Measurements from ENCODE around the gene TRAF3IP1. TPM values are rescaled to one million over a fixed set of nuclear protein-coding genes. Genes with fewer than 3 reads are reported as not detected.
A peak's percentile ranks its signal among the peaks of the same experiment; 100 is the strongest.

Gene TRAF3IP1
- total RNA-seq, 1 experiment from 2014 or later: 18.6 TPM

DNA sequence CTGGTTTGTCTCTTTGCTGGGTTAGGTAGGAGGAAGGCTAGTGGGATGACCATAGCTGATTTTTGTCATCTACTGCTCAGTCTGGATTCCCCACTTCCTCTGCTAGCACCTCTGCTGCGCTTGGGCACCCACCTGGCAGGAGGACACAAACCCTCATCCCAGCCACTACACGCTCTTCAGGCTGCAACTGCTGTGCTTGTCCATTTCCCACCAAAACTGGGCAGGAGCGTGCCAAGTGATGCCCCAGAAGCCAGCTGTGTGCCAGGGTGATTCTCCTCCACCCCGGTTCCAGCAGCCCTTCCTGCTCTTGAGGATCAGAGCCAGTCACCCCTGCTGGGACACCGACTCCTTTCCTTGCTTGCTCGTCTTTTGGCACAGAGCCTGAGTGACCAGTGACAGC is 16.2 kb upstream of the TRAF3IP1 start:
- CTCF ChIA-PET: no interaction called here
- peaks cover 15% of the 10 kb centered on the region for H3K4me1 Mint-ChIP-seq (ENCODE audit: low read depth, unreplicated experiment)
- no peak for DNase-seq
- no peaks in the 10 kb centered on the region for H3K9me3 Mint-ChIP-seq (ENCODE audit: low read depth, unreplicated experiment)
- no peaks in the 10 kb centered on the region for H3K27me3 Mint-ChIP-seq (ENCODE audit: unreplicated experiment)
- TF ChIP-seq, protein P1, sequence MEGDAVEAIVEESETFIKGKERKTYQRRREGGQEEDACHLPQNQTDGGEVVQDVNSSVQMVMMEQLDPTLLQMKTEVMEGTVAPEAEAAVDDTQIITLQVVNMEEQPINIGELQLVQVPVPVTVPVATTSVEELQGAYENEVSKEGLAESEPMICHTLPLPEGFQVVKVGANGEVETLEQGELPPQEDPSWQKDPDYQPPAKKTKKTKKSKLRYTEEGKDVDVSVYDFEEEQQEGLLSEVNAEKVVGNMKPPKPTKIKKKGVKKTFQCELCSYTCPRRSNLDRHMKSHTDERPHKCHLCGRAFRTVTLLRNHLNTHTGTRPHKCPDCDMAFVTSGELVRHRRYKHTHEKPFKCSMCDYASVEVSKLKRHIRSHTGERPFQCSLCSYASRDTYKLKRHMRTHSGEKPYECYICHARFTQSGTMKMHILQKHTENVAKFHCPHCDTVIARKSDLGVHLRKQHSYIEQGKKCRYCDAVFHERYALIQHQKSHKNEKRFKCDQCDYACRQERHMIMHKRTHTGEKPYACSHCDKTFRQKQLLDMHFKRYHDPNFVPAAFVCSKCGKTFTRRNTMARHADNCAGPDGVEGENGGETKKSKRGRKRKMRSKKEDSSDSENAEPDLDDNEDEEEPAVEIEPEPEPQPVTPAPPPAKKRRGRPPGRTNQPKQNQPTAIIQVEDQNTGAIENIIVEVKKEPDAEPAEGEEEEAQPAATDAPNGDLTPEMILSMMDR (IDR thresholded peaks at IDR 0.05; ENCODE audit: unreplicated experiment): no peak
- no peak overlapping the region for H3K4me3 Mint-ChIP-seq (ENCODE audit: low read depth, unreplicated experiment)
- H3K27ac Mint-ChIP-seq (ENCODE audit: unreplicated experiment): no peak overlapping the region
- BruUV-seq (replicated peaks): no TSS peak
- intact Hi-C loops (cut with micrococcal nuclease; ENCODE audit: unreplicated experiment): no loop called here
- H3K36me3 Mint-ChIP-seq (ENCODE audit: insufficient read depth, unreplicated experiment): no peaks in the 10 kb centered on the region

DNA sequence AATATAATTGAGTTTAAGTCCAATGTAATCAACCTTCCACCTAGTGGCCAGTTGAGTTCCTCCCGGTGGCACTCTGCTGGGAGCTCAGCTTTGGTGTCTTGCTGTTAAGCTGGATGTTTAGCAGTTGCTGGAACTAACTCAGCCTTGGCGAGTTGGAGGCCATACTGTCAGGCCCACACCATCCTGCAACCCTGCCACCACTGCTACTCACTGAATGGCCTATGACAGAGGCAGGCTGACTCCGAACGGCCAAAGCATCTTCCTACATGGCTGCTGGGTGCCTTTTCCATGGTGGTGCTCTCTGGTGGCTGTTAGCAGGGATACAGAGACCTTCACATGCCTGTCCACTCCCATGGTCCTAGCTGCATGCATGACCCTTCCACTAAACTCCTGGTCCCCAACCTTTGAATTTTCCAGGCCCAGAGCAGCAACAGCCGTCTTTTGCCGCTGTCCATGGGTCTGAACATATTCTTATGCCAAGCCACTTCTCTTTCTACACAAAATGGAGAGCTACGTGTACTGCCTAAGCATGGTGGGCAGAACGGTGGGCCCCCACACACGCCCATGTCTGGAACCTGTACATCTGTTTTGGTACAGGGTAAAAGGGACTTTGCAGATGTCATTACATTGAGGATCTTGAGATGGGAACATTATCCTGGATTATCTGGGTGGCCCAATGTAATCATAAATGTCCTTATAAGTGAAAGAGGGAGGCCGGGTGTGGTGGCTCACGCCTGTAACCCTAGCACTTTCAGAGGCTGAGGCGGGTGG is 15.0 kb upstream of the TRAF3IP1 start:
- H3K36me3 Mint-ChIP-seq (ENCODE audit: insufficient read depth, unreplicated experiment): no peaks in the 10 kb centered on the region
- no peaks in the 10 kb centered on the region for H3K9me3 Mint-ChIP-seq (ENCODE audit: low read depth, unreplicated experiment)
- no peaks in the 10 kb centered on the region for H3K27me3 Mint-ChIP-seq (ENCODE audit: unreplicated experiment)
- DNase-seq: no peak
- H3K4me1 Mint-ChIP-seq (ENCODE audit: low read depth, unreplicated experiment): peaks cover 6% of the 10 kb centered on the region
- intact Hi-C loops (cut with micrococcal nuclease; ENCODE audit: unreplicated experiment): no loop called here
- CTCF ChIA-PET: interaction anchor here (0.9 to 1.7 kb wide), 4 partner anchors 11 to 42 kb away, joined by 5 to 15 read pairs (median 6); partner anchors contain the start of gene PER2
- H3K27ac Mint-ChIP-seq (ENCODE audit: unreplicated experiment): no peak overlapping the region
- TF ChIP-seq, protein P1 (IDR thresholded peaks at IDR 0.05; ENCODE audit: unreplicated experiment): peak; percentile 33
- no peak overlapping the region for H3K4me3 Mint-ChIP-seq (ENCODE audit: low read depth, unreplicated experiment)
- BruUV-seq (replicated peaks): no TSS peak

DNA sequence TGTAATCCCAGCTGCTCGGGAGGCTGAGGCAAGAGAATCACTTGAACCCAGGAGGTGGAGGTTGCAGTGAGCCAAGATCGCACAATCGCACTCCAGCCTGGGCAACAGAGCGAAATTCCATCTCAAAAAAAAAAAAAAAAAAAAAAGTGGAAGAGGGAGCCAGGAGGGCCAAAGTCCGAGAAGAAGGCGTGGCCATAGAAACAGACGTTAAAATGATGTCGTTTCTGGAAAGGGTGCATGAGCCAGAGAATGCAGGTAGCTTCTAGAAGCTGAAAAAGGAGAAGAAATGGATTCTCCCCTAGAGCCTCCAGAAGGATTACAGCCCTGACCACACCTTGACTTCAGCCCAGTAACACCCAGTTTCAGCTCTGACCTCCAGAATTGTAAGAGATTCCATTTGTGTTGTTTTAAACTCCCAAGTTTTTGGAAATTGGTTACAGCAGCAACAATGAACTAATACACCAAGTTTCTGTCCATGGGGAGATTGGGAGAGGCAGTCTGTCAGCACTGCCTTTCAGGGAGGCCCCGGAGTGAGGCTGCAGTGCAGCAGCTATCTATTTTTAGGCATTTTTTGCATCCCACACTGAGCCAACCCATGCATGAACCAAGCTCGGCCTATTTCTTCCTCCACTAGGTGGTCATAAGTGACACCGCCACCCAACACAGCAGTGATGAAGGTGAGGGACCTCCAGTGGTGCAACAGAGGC is 14.2 kb upstream of the TRAF3IP1 start:
- CTCF ChIA-PET: interaction anchor here (1.3 to 1.7 kb wide), 3 partner anchors 16 to 43 kb away, joined by 5 to 15 read pairs (median 7); partner anchors contain the start of gene PER2
- intact Hi-C loops (cut with micrococcal nuclease; ENCODE audit: unreplicated experiment): no loop called here
- Mint-ChIP-seq H3K27me3 (ENCODE audit: unreplicated experiment) (no peaks in the 10 kb centered on the region), H3K4me3 (ENCODE audit: low read depth, unreplicated experiment) (no peak overlapping the region), H3K36me3 (ENCODE audit: insufficient read depth, unreplicated experiment) (no peaks in the 10 kb centered on the region), H3K27ac (ENCODE audit: unreplicated experiment) (no peak overlapping the region), H3K4me1 (ENCODE audit: low read depth, unreplicated experiment) (no peaks in the 10 kb centered on the region), H3K9me3 (ENCODE audit: low read depth, unreplicated experiment) (no peaks in the 10 kb centered on the region)
- no TSS peak for BruUV-seq (replicated peaks)
- TF ChIP-seq, protein P1 (IDR thresholded peaks at IDR 0.05; ENCODE audit: unreplicated experiment): no peak
- no peak for DNase-seq

- no peaks in the 10 kb centered on the region for H3K27me3 Mint-ChIP-seq (ENCODE audit: unreplicated experiment)
- H3K4me1 Mint-ChIP-seq (ENCODE audit: low read depth, unreplicated experiment): no peaks in the 10 kb centered on the region
- CTCF ChIA-PET: no interaction called here
- intact Hi-C loops (cut with micrococcal nuclease; ENCODE audit: unreplicated experiment): no loop called here
- DNase-seq: no peak
- no peaks in the 10 kb centered on the region for H3K36me3 Mint-ChIP-seq (ENCODE audit: insufficient read depth, unreplicated experiment)
- no peak overlapping the region for H3K4me3 Mint-ChIP-seq (ENCODE audit: low read depth, unreplicated experiment)
- no peak overlapping the region for H3K27ac Mint-ChIP-seq (ENCODE audit: unreplicated experiment)
- no TSS peak for BruUV-seq (replicated peaks)
- TF ChIP-seq, protein P1 (IDR thresholded peaks at IDR 0.05; ENCODE audit: unreplicated experiment): no peak
- no peaks in the 10 kb centered on the region for H3K9me3 Mint-ChIP-seq (ENCODE audit: low read depth, unreplicated experiment)
Measured at GRCh38 chr2:238306672-238306998, 13.7 kb upstream of the TRAF3IP1 start.

Data from Calu3 (cell line).